EH (cell line): ENCODE measurements around the gene GNA12.

Source experiments
- DNase-seq: peaks from one replicate; pipeline ENCODE4 v3.0.0-alpha.2; 2015; ENCODE audit warnings: low read depth

Gene GNA12

GRCh38 chr7:2838451-2838850 lies 5.7 kb downstream of the GNA12 start:
- DNase-seq = no peak

DNA sequence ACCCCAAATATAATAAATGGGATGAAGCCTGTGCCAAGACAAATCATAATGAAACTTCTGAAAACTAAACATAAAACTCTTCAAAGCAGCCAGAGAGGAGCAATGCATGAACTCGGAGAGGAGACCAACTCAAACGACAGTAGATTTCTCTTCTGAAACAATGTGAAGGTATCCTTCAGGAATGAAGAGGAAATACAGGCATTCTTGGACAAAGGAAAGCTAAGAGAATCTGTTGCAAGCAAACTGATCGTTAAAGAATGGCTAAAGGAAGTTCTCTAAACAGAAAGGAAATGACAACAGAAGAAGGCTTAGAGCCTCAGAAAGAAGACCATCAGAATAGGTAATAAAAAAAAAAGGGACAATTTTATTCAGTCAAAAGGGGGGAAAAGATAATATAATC lies 6.6 kb downstream of the GNA12 start:
- DNase-seq = peak; percentile 20

GRCh38 chr7:2834748-2835441 lies 9.2 kb downstream of the GNA12 start:
- no peak for DNase-seq

- DNase-seq = no peak
These were observed 10.8 kb downstream of the GNA12 start for GRCh38 chr7:2833083-2833910.

DNA sequence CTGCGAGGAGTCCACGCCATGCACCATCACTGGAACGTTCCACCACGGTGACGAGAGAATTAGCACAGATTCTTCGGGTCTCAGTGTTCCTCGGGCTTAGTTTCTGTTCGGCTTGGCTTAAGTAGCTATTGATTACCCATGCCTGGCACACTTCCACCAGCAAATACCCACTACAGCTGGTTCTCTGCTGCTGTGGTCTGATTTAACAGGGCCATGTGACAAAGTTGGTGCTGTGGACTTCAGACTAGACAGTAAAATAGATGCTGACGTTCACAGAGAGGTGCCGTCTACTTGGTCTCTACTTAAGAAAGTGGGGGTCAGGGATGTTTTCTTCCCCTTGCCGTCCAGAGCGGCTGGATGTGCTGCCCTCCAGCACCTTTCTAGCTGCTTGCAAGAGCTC lies 11.6 kb downstream of the GNA12 start:
- no peak for DNase-seq

DNA sequence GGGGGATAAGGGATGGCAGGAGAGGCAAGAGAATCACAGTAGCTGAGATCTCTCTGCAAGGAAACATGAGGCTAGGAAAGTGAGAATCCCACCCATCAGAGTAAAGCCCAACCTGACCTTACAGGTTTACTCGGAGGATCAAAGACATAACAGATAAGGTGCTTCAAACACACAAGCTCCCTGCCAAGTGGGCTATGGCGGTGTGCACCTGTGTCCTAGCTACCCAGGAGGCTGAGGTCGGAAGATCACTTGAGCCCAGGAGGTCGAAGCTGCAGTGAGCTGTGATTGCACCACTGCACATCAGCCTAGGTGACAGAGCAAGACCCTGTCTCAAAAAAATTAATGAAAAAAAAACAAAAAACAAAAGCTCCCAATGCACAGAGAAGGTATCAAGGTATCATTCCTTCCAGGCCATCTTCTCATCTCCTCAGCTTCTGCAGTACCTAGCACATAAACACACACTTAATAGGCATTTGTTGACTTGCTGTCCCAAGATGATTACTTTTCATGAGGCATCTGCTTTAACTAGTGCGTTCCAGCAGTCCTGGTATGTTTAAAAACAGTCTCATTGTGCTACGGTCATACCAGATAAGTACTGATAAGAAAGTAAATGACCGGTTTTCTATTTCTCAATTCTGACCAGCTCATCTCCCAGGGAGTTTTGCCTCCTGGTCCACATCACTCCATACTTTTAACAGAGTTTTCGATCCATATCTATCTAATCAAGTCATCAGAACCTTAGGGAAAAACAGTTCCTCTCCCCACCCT lies 13.3 kb downstream of the GNA12 start:
- DNase-seq = no peak

GRCh38 chr7:2829040-2829439 lies 15.1 kb downstream of the GNA12 start:
- DNase-seq = no peak

DNA sequence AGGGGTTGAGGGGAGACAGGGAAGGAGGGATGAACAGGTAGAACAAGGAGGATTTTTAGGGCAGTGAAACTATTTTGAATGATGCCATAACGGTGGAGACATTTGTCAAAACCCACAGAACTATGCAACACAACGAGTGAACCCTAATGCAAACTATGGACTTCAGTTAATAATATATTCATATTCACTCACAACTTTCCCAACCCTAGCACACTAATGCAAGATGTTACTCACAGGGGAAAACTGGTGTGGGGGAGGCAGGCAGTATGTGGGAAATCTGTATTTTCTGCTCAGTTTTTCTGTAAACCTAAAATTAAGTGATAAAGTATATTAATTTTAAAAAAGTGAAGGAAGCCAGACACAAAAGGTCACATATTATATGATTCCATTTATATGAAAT lies 17.3 kb downstream of the GNA12 start:
- no peak for DNase-seq

- DNase-seq = no peak
These were observed 18.4 kb downstream of the GNA12 start for GRCh38 chr7:2825559-2826227.

DNA sequence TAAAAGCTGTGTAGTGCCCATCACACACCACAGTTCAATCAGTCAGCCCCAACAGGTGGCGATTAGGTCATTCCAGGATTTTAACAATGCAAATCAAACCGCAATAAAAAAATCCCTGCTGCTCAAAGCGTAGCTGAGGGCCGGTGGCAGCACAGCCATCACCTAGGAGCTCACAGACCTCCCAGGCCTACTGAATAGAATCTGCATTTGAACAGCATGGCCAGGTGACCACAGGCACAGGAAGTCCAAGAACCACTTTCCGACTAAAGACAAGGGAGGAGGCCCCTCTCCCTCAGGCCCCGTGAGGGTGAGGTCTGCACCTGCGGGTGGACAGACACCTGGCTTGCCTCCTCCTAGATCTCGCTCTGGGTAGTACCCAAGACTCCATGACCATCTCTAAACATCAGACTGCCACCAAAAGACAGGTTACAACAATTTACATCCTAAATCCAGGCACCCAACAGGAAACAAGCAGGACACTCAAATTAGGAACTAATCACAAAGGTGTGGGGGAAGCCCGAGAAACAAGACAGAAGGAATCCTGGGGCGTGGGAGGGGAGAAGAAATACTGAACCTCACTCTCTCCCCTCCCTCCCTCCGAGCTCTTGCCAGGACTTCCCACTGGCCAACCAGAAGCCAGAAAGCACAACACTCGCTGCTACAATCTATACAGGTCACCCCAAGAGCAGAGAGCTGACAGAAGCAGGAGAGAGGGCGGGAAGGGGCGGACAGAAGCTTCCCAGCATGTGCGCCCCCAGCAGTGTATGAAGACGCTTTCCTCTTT lies 19.2 kb downstream of the GNA12 start:
- DNase-seq = no peak

GRCh38 chr7:2824026-2824677 lies 20.0 kb downstream of the GNA12 start:
- no peak for DNase-seq

DNA sequence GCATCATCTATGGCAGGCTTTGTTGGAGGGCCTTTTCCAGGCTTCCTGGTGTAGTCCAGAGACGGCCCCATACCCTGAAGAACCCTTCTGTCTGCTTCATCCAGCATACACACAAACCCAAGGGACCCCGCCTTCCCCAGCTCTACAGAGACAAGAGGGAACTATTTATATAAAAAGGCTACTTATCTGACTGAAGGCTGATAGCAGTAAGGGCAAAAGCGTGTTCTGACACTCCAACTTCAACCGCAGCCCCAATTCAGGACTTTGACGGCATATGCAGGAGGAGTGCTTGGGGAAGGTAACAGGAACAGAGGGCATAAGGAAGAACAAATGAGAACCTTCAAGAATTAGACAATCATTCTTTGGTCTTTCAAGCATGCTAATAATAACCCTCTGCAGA lies 21.0 kb downstream of the GNA12 start:
- no peak for DNase-seq

DNA sequence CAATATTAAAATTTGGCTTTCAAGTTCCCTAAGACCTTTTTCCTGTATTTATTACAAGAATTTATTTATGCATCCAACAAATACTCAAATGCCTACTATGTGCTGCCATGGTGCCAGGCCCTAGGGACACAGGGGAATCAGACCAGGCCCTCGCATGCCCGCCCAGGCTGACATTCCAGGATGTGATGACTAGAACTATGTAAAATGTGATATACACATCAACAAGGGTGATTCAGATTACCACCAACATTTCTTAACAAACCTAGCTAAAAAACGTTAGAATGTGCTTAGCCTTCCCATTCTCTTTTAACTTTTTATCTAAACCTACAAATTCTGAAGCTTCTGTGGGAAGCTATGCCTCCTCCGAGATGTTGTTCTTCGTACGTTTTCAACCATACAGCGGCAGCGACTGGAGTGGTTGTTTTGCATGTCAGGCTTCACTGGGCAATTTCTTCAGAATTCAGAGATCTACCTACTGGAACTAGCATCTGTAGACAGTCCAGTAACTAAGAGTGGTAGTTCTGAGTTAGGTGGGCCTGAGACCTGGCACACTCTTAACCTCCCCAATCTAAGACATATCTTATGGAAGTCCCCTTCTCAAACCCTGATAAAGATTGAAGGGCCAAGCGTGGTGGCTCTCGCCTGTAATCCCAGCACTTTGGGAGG lies 22.1 kb downstream of the GNA12 start:
- DNase-seq = peak; percentile 92

DNA sequence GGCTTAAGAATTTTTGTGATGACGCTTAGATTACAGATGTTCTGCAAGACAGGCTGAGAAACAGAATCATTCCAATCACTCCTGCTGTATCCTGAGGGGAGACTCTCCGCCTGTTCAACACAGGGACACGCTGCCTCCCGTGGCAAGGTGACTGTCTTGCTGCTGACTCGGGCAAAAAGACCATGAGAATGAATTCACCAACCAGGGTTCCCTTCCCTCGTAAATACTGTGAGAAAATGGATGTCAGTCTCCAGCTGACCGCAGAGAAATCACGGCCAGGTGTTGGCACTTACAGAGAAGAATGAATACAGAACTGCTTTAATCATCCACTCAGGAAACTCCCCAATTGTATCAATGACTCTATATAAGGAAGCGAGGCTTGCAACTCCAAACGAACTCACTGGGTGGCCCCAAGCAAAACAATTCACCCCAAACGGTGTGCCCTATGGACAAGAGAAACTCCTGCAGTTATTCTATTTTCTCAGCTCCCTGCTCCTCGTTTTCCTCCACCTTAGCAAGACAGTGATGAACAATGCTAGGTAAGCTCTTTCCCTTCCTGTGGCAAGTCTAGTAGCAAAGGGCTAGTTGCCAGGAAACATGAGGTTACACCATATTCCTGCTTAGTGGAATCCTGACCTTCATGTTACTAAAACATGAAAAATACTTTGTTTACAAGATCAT lies 22.8 kb downstream of the GNA12 start:
- DNase-seq = peak; percentile 85

DNA sequence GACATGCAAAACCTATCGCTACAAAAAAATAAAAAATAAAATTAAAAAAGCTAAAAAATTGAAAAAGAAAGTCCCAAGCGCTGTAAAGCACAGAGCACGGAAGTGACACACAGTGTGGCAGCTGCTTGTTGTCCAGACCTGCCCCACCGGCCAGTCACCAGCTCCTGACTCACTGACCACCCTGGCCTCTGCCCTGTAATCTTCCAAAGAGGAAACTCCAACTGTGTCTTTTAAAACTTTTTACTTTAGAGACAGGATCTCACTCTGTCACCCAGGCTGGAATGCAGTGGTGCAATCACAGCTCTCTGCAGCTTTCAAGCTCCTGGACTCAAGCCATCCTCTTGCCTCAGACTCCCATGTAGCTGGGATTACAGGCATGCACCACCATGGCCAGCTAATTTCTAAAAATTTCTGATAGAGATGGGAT lies 23.6 kb downstream of the GNA12 start:
- DNase-seq = peak; percentile 99

GRCh38 chr7:2819954-2820397 lies 24.1 kb downstream of the GNA12 start:
- no peak for DNase-seq

GRCh38 chr7:2819161-2819953 lies 24.8 kb downstream of the GNA12 start:
- no peak for DNase-seq

- no peak for DNase-seq
These were observed 25.5 kb downstream of the GNA12 start for GRCh38 chr7:2818653-2819052.

GRCh38 chr7:2818121-2818520 lies 26.0 kb downstream of the GNA12 start:
- DNase-seq = no peak
